Fibroblast of skin of left biceps (primary cell): Measurements from ENCODE around the gene SH3TC1.

ENCODE experiments used
- DNase-seq, 2 experiments: peaks; one replicate each; pipeline ENCODE4 v3.0.0-alpha.2; 2013; ENCODE audit warnings: low read depth in 2 of 2

SH3TC1 gene

GRCh38 chr4:8180310-8181093 is 18.6 kb upstream of the SH3TC1 start:
- no peak for DNase-seq

GRCh38 chr4:8181119-8181518 is 18.0 kb upstream of the SH3TC1 start:
- no peak for DNase-seq

GRCh38 chr4:8181844-8182243 is 17.2 kb upstream of the SH3TC1 start:
- DNase-seq = no peak

GRCh38 chr4:8182294-8182693 is 16.8 kb upstream of the SH3TC1 start:
- no peak for DNase-seq

- DNase-seq = no peak
Observed at GRCh38 chr4:8182858-8183725, 16.0 kb upstream of the SH3TC1 start.

GRCh38 chr4:8184061-8184460 is 15.0 kb upstream of the SH3TC1 start:
- DNase-seq = no peak

- DNase-seq = peak; percentile 84 to 86
Observed at GRCh38 chr4:8185295-8185694, 13.8 kb upstream of the SH3TC1 start.

- no peak for DNase-seq
Observed at GRCh38 chr4:8185930-8186329, 13.2 kb upstream of the SH3TC1 start.

GRCh38 chr4:8188085-8188484 is 11.0 kb upstream of the SH3TC1 start:
- no peak for DNase-seq

GRCh38 chr4:8188743-8189550 is 10.1 kb upstream of the SH3TC1 start:
- DNase-seq = no peak

GRCh38 chr4:8189551-8190466 is 9.3 kb upstream of the SH3TC1 start:
- DNase-seq = no peak

- no peak for DNase-seq
Observed at GRCh38 chr4:8191136-8191747, 7.8 kb upstream of the SH3TC1 start.

- DNase-seq = no peak
Observed at GRCh38 chr4:8192748-8193738, 6.0 kb upstream of the SH3TC1 start.

- no peak for DNase-seq
Observed at GRCh38 chr4:8194306-8195242, 4.5 kb upstream of the SH3TC1 start.

GRCh38 chr4:8195431-8195830 is 3.7 kb upstream of the SH3TC1 start:
- DNase-seq = no peak

GRCh38 chr4:8195841-8196458 is 3.1 kb upstream of the SH3TC1 start:
- DNase-seq = no peak

GRCh38 chr4:8197521-8197920 is 1.6 kb upstream of the SH3TC1 start:
- DNase-seq = no peak
